ENCODE data around the gene RFPL2.
"Not testable (repeated sequence)": the region's sequence is repeated elsewhere in the genome, so short reads cannot be mapped to it uniquely, and the experiment has no call there.

RFPL2 gene

DNA sequence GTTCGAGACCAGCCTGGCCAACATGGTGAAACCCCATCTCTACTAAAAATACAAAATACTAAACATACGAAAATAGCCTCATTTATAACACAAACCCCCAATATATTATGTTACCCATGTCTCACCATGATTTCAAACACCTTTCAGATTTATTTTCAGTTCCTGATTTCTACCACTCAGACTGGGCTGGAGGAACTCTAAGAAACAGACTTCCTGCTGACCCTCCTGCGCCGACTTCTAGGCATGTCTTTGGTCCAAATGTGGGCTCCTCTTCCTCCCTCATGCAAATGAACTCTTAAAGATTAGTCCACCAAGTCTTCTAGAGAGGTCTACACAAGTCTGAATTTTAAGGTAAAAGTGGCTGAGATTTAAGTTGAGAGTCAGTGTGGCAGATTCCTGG, 56.5 kb downstream of the RFPL2 start:
- H3K27me3 ChIP-seq; H3K9me3 ChIP-seq; H3K27ac ChIP-seq; H3K36me3 ChIP-seq; H3K4me3 ChIP-seq (ENCODE audit: low read depth in 1 of 2, low read length in 1 of 2): not testable (repeated sequence)
- H3K4me1 ChIP-seq (ENCODE audit: control insufficient read depth in 1 of 2, insufficient read depth in 1 of 2, low read depth in 1 of 2, low read length in 1 of 2): peaks cover 0 to 10% of the 10 kb centered on the region in 2 experiments

DNA sequence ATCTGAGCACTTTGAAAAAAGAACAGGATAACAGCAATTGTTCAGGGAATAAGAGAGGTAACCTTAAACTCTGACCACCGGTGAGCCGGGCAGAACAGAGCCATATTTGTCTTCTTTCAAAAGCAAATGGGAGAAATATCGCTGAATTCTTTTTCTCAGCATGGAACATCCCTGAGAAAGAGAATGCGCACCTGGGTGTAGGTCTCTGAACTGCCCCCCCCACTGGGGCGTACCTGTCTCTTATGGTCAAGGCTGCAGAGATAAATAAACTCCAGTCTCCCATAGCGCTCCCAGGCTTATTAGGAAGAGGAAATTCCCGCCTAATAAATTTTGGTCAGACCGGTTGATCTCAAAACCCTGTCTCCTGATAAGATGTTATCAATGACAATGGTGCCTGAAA, 57.7 kb downstream of the RFPL2 start:
- peaks cover 0 to 10% of the 10 kb centered on the region in 2 experiments for H3K4me1 ChIP-seq (ENCODE audit: control insufficient read depth in 1 of 2, insufficient read depth in 1 of 2, low read depth in 1 of 2, low read length in 1 of 2)
- not testable (repeated sequence) for H3K9me3 ChIP-seq; H3K36me3 ChIP-seq; H3K27me3 ChIP-seq; H3K27ac ChIP-seq; H3K4me3 ChIP-seq (ENCODE audit: low read depth in 1 of 2, low read length in 1 of 2)

DNA sequence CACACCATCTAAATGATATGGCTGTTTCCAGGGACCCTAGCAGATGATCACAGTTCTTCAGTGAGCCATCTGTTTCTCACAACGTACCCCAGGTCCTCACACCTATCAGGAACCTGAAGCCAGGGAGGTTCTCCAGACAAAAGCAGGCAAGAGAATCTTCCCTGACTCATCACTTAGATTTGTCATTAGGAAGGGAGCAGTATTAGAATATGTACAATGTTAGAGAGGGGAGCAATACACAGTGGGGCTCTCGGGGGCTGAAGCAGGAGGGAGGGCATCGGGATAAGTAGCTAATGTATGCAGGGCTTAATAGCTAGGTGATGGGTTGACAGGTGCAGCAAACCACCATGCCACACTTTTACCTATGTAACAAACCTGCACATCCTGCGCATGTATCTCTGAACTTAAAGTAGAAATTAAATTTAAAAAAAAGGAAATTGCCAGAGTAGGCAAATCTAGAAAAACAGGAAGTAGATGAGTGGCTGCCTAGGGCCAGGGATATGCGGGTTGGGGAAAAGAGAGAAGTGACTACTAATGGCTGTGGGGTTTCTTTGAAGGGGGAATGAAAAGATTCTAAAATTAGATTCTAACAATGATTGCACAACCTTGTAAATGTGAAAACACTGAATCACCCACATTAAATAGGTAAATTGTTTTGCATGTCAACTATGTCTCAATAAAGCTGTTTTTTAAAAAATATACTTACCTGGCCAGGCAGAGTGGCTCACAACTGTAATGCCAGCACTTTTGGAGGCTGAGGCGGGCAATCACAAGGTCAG, 60.2 kb downstream of the RFPL2 start:
- H3K27ac ChIP-seq: peak overlapping the region; percentile 31
- no peak overlapping the region for H3K4me3 ChIP-seq (ENCODE audit: low read depth in 1 of 2, low read length in 1 of 2)
- TF ChIP-seq CTCF (IDR thresholded peaks at IDR 0.05): no peak

GRCh38 chr22:32142600-32142999, 62.3 kb downstream of the RFPL2 start:
- Histone ChIP-seq H3K27ac (no peak overlapping the region), H3K36me3 (no peaks in the 10 kb centered on the region), H3K27me3 (no peaks in the 10 kb centered on the region)

More for the DNA sequence above, 60.2 kb downstream of the RFPL2 start:
- Histone ChIP-seq H3K9me3 (peaks cover 6% of the 10 kb centered on the region), H3K27me3 (no peaks in the 10 kb centered on the region), H3K4me1 (ENCODE audit: control insufficient read depth in 1 of 2, insufficient read depth in 1 of 2, low read depth in 1 of 2, low read length in 1 of 2) (peaks cover 0 to 10% of the 10 kb centered on the region in 2 experiments), H3K36me3 (no peaks in the 10 kb centered on the region)

GRCh38 chr22:32140688-32141087, 64.2 kb downstream of the RFPL2 start:
- H3K36me3 ChIP-seq; H3K4me3 ChIP-seq (ENCODE audit: low read depth in 1 of 2, low read length in 1 of 2); H3K9me3 ChIP-seq; H3K27me3 ChIP-seq; H3K27ac ChIP-seq: not testable (repeated sequence)
- peak; percentile 48 for TF ChIP-seq CTCF (IDR thresholded peaks at IDR 0.05)
- H3K4me1 ChIP-seq (ENCODE audit: control insufficient read depth in 1 of 2, insufficient read depth in 1 of 2, low read depth in 1 of 2, low read length in 1 of 2): peaks cover 6 to 26% of the 10 kb centered on the region in 2 experiments

More at GRCh38 chr22:32142600-32142999, 62.3 kb downstream of the RFPL2 start:
- Histone ChIP-seq H3K4me1 (ENCODE audit: control insufficient read depth in 1 of 2, insufficient read depth in 1 of 2, low read depth in 1 of 2, low read length in 1 of 2) (peaks cover 6 to 24% of the 10 kb centered on the region in 2 experiments), H3K4me3 (ENCODE audit: low read depth in 1 of 2, low read length in 1 of 2) (no peak overlapping the region), H3K9me3 (peaks cover 6% of the 10 kb centered on the region)
- TF ChIP-seq CTCF (IDR thresholded peaks at IDR 0.05): no peak
